ENCODE measurements around the gene KLF16. TPM values are rescaled to one million over a fixed set of nuclear protein-coding genes. Genes with fewer than 3 reads are reported as not detected.

Gene KLF16
- total and polyA plus RNA-seq, 9 of the 15 experiments (the other 6 are each of a cell fraction or from before 2014, with no cell fraction given) = 0.04 to 60.4 (median 6.8) TPM

GRCh38 chr19:1912760-1913505 lies 49.6 kb upstream of the KLF16 start (continued):
- no peak for TF ChIP-seq ADNP (tag; IDR thresholded peaks at IDR 0.05)
- no peak for TF ChIP-seq MBD1 (CRISPR knock-in tag; IDR thresholded peaks at IDR 0.05)
- TF ChIP-seq BDP1 (IDR thresholded peaks at IDR 0.05; ENCODE audit: insufficient read depth, insufficient read length) = no peak
- TF ChIP-seq ZNF551 (CRISPR knock-in tag; IDR thresholded peaks at IDR 0.05) = no peak
- no peak for TF ChIP-seq RBFOX2 (IDR thresholded peaks at IDR 0.05; ENCODE audit: low read depth, low read length)
- TF ChIP-seq IRF2 (CRISPR knock-in tag; IDR thresholded peaks at IDR 0.05) = no peak
- no peak for TF ChIP-seq TFAP4 (CRISPR knock-in tag; IDR thresholded peaks at IDR 0.05; ENCODE audit: borderline replicate concordance)
- TF ChIP-seq, protein P1, sequence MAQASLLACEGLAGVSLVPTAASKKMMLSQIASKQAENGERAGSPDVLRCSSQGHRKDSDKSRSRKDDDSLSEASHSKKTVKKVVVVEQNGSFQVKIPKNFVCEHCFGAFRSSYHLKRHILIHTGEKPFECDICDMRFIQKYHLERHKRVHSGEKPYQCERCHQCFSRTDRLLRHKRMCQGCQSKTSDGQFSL (CRISPR knock-in tag; IDR thresholded peaks at IDR 0.05) = no peak
- TF ChIP-seq, protein P1 (tag; IDR thresholded peaks at IDR 0.05) = no peak
- TF ChIP-seq ZNF24 (IDR thresholded peaks at IDR 0.05) = no peak
- TF ChIP-seq FOSL1 (tag; conservative IDR thresholded peaks at IDR 0.05) = no peak
- no peak for TF ChIP-seq MTA2 (IDR thresholded peaks at IDR 0.05; ENCODE audit: low read depth)
- TF ChIP-seq, protein P2, sequence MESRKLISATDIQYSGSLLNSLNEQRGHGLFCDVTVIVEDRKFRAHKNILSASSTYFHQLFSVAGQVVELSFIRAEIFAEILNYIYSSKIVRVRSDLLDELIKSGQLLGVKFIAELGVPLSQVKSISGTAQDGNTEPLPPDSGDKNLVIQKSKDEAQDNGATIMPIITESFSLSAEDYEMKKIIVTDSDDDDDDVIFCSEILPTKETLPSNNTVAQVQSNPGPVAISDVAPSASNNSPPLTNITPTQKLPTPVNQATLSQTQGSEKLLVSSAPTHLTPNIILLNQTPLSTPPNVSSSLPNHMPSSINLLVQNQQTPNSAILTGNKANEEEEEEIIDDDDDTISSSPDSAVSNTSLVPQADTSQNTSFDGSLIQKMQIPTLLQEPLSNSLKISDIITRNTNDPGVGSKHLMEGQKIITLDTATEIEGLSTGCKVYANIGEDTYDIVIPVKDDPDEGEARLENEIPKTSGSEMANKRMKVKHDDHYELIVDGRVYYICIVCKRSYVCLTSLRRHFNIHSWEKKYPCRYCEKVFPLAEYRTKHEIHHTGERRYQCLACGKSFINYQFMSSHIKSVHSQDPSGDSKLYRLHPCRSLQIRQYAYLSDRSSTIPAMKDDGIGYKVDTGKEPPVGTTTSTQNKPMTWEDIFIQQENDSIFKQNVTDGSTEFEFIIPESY (CRISPR knock-in tag; IDR thresholded peaks at IDR 0.05) = peak; percentile 84
- no peak for TF ChIP-seq NCOA4 (IDR thresholded peaks at IDR 0.05; ENCODE audit: partially characterized antibody)
- TF ChIP-seq TBL1XR1 (IDR thresholded peaks at IDR 0.05; ENCODE audit: low read length in 2 of 2) = no peak
- TF ChIP-seq FOXO4 (CRISPR knock-in tag; IDR thresholded peaks at IDR 0.05) = no peak
- TF ChIP-seq DLX4 (CRISPR knock-in tag; IDR thresholded peaks at IDR 0.05) = no peak
- TF ChIP-seq ZNF140 (CRISPR knock-in tag; IDR thresholded peaks at IDR 0.05) = no peak
- TF ChIP-seq FIP1L1 (IDR thresholded peaks at IDR 0.05; ENCODE audit: low read depth, low read length, poor library complexity, severe bottlenecking) = peak; percentile 21
- TF ChIP-seq ZNF431 (CRISPR knock-in tag; IDR thresholded peaks at IDR 0.05) = no peak
- no peak for TF ChIP-seq ILF3 (IDR thresholded peaks at IDR 0.05; ENCODE audit: borderline replicate concordance)
